Measurements from ENCODE around the gene ASB4. TPM values are rescaled to one million over a fixed set of nuclear protein-coding genes. Genes with fewer than 3 reads are reported as not detected.

Gene ASB4
- total RNA-seq, 4 donors from 2014 or later = 1.3 TPM; not detected in 3

DNA sequence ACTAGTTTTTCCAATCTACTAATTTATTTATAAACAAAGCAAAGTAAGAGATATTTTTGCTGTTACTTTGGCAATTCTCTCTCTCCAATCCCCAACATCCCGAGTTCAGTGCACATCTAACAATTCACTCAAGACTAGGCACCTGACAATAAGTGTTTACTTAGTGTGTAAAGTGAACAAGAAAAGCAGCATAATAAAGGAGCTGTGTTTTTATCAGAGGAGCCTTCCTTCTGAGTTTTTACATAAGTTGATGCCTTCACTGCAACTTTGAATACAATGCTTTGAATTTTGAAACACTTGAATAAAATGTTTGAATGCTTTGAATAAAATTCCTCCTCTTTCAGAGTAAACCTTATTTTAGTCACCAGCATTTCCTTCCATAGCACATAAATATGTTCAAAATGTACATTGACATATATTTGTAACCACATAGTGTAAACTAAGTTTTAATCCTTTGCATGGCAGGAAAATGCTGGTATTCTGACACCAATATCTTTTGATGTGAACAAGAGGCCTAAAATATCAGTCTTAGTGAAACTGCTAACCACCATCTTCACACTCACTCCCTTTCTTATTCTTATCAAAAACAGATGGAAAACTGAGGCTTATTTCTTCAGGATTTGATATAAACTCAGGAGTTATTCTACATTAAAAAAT, 99.2 kb downstream of the ASB4 start:
- Histone ChIP-seq H3K4me3 (peak overlapping the region in 1 of 4 donors; percentile 17), H3K27me3 (no peaks in the 10 kb centered on the region), H3K27ac (peak overlapping the region in 1 of 4 donors; percentile 51), H3K9me3 (no peaks in the 10 kb centered on the region), H3K36me3 (peaks cover 0 to 65% (median 0%) of the 10 kb centered on the region in 3 donors), H3K4me1 (no peaks in the 10 kb centered on the region)
- no peak for TF ChIP-seq CTCF (IDR thresholded peaks at IDR 0.05)
- TF ChIP-seq POLR2A (IDR thresholded peaks at IDR 0.05) = no peak
- DNase-seq = no peak

DNA sequence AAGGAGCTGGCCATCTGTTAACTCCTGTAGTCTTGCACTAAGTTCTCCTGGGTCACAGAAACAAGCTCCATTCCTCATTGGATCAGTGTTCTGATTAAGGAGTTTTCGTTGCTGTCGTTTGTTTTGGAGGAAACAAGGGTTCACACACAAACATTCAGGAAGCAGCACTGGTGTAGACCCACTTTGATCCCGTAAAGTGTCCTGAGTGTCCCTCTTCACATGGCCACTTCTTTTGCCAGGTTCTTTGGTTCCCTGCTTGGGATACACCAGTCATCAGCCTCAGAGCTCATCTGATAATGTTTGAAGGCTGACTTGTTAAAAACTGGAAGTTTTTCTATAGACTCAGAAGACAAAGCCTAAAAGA, 99.7 kb downstream of the ASB4 start:
- Histone ChIP-seq H3K27ac (peak overlapping the region in 1 of 4 donors; percentile 51), H3K4me3 (no peak overlapping the region), H3K36me3 (peaks cover 0 to 69% (median 0%) of the 10 kb centered on the region in 3 donors), H3K27me3 (no peaks in the 10 kb centered on the region), H3K4me1 (no peaks in the 10 kb centered on the region), H3K9me3 (no peaks in the 10 kb centered on the region)
- TF ChIP-seq CTCF (IDR thresholded peaks at IDR 0.05) (no peak), POLR2A (IDR thresholded peaks at IDR 0.05) (no peak)
- no peak for DNase-seq

DNA sequence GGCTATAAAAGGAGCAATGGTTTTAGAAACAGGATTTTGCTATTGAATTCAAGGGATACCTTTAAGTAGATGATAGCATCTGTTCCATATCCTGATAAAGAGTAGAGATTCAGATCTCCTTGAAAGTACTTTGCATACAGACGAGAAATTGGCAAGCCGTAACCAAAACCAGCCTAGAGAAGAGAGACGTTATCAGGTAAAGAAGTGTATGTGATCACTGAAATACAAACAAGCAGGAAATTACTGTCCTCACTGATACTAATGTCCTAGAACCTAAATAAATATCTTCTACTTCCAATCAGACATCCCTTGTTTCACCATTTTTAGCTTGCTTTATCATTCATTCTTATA, 101.2 kb downstream of the ASB4 start:
- TF ChIP-seq CTCF (IDR thresholded peaks at IDR 0.05) (no peak), POLR2A (IDR thresholded peaks at IDR 0.05) (no peak)
- H3K27me3 ChIP-seq = no peaks in the 10 kb centered on the region
- peak overlapping the region in 1 of 4 donors; percentile 67 for H3K27ac ChIP-seq
- H3K4me1 ChIP-seq = peaks cover 0 to 6% (median 0%) of the 10 kb centered on the region in 4 donors
- no peak for DNase-seq
- peaks cover 0 to 84% (median 0%) of the 10 kb centered on the region in 3 donors for H3K36me3 ChIP-seq
- peak overlapping the region in 2 of 4 donors; percentile 34 to 63 for H3K4me3 ChIP-seq
- H3K9me3 ChIP-seq = no peaks in the 10 kb centered on the region

GRCh38 chr7:95589031-95589430, 103.3 kb downstream of the ASB4 start:
- TF ChIP-seq CTCF (IDR thresholded peaks at IDR 0.05) (no peak), POLR2A (IDR thresholded peaks at IDR 0.05) (peak in 1 of 2 donors; percentile 26)
- Histone ChIP-seq H3K27me3 (no peaks in the 10 kb centered on the region), H3K9me3 (no peaks in the 10 kb centered on the region), H3K27ac (peak overlapping the region in 2 of 4 donors; percentile 73 to 91), H3K4me1 (peaks cover 0 to 6% (median 0%) of the 10 kb centered on the region in 4 donors), H3K4me3 (peak overlapping the region in 3 of 4 donors; percentile 1 to 73 (median 63)), H3K36me3 (peaks cover 0 to 98% (median under 1%) of the 10 kb centered on the region in 3 donors)
- no peak for DNase-seq

- Histone ChIP-seq H3K27ac (peak overlapping the region in 2 of 4 donors; percentile 73 to 91), H3K9me3 (no peaks in the 10 kb centered on the region), H3K27me3 (no peaks in the 10 kb centered on the region), H3K4me3 (peak overlapping the region in 3 of 4 donors; percentile 3 to 73 (median 63)), H3K4me1 (peaks cover 0 to 6% (median 0%) of the 10 kb centered on the region in 4 donors), H3K36me3 (peaks cover 0 to 96% (median 4%) of the 10 kb centered on the region in 3 donors)
- no peak for TF ChIP-seq CTCF (IDR thresholded peaks at IDR 0.05)
- no peak for TF ChIP-seq POLR2A (IDR thresholded peaks at IDR 0.05)
- DNase-seq = no peak
Observed at GRCh38 chr7:95589766-95590165, 104.0 kb downstream of the ASB4 start.

Other genes with a start within 250 kb of the ASB4 start
- not detected for gene PON1, start 161.4 kb upstream of the ASB4 start, total RNA-seq
- 1 to 10 TPM in 3 of 4 donors, not detected in 1; 2.9 to 9.1 (median 5.5) TPM for gene PON3, start 89.6 kb upstream of the ASB4 start, total RNA-seq
- gene PON2, start 50.9 kb upstream of the ASB4 start, total RNA-seq = 100 to 1,000 TPM; 116 to 330 (median 193) TPM
- 100 to 1,000 TPM; 130 to 664 (median 240) TPM for gene PDK4, start 110.6 kb downstream of the ASB4 start, total RNA-seq